ENCODE results near the gene SCUBE1.

Gene SCUBE1

DNA sequence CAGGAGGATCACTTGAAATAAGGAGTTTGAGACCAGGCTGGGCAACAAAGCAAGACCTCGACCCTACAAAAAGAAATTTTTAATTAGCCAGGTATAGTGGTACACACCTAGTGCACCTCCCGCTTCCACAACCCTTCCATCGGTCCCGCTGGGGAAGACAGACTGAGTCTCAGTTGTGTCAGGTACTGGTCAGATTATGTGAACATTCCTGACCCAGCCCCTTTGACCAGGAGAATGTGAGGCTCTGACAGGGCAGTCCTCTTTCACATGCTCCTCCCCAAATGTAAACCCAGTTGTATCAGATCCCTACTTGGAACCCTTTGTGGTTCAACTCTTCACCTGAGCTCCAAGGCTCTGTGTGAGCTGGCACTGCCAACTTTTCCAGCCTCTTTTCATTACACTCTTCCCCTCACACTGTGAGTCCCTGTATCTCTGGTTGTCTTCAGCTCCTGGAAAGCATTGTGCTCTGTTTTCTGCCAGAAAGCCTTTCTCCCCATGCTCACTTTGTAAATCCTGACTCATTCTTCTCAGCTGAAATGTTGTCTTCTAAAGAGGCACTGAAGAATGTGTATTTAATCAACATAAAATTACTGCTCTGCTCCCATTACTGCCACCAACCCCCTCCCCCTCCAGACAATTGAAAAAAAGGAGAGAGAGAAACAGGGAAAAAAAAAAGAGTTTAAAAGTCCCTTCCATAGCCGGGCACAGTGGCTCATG is 154.2 kb downstream of the SCUBE1 start:
- no peak for DNase-seq

DNA sequence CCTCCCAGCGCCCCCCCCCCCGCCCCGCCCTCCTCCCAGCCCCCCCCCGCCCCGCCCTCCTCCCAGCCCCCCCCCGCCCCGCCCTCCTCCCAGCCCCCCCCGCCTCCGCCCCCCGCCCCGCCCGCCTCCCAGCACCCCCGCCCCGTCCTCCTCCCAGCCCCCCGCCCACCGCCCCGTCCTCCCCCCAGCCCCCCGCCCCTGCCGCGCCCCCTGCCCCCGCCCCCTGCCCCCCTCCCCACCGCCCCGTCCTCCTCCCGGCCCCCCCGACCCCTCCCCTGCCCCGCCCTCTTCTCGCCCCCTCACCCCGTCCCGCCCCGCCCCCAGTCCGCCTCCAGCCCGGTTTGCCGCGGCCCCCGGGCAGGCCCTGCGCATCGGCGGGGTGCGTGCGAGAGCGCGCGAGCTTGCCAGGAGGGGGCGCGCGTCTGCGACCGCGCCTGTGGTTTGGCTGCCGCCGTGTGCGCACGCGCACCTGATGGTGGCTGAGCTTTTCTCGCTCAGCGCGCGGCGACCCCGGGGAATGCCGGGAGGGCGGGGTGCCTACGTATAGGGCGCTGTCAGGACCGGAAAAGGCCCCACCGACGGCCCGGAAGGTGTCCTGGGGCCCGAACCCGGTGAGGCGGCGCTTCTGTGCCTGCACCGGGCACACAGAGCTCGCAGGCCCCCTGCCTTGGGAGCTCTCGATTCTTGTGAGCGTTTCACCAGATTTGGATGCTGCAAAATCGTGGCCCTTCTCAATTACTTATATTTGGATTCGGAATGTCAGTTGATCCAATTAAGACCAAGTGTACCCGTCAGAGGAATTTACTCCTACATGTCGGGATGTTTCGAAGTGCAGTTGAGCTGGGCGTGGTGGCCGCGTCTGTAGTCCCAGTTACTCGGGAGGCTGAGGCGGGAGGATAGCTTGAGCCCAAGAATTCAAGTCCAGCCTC is 155.7 kb downstream of the SCUBE1 start:
- peak; percentile 80 for DNase-seq

DNA sequence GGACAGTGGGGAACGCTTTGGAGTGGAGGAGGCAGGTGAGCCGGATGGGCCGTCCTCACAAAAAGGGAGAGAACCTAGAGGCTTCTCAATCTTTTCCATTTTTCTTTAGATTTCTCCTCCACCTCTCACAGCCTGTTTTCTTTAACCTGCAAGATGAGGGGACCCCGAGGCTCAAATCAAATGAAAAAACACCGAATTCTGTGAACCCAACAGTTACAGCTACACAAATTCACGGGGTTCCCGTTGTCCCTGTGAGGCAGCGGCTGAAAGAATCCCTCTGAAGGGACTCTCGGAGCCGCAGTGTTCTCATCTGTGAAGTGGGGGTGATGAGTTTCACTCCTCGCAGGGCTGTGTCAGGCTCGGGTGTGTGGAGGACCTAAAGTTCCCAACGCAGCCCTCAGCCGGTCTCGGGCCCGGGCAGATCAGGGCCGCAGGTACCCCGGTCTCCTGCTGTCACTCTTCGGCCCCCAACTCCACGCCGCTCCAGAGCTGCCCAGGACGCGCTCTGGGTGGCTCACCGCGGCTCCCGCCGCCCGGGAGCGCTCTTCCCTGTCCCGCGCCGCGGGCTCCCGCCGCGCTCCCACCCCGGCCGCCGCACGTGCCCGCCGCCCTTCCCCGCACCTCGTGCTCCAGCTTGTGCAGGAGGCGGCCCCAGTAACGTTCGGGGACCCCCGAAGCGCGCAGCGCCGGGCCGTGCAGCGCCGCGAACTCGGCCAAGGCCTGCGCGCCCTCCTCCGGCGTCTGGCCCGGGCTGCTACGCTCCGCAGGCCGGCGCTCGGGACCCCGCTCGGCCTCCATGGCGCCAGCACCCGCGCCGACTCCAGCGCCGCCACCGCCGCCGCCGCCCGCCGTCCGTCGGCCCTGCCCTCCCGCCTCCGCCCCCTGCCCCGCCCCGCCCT is 156.7 kb downstream of the SCUBE1 start, which contains the start of gene TTLL12:
Gene TTLL12, minus strand, starts transcription at position 863 of the 899 bp plus-strand sequence. Its CDS starts 65 bp downstream, at position 798.
- DNase-seq, result no peak

DNA sequence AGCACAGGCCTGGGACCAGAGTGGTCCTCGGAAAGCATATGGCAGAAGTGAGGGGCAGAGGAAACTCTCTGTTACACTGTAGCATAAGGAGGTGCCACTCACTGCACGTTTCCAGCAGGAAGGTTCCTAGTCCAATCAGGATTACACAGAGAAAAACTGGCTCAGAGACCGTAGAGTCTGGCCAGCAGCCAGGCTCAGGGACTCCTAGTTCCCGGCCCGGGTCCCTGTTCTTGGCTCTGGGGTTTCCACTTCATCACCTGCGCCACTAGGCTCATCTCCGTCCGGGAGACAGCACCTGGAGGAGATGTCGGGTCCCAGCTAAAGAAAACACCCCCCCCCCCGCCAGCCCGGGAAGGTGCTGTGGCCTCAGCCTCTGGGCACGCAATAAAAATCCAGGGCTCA is 157.3 kb downstream of the SCUBE1 start:
- no peak for DNase-seq

GRCh38 chr22:43183496-43184277 is 159.5 kb downstream of the SCUBE1 start:
- no peak for DNase-seq

GRCh38 chr22:43182726-43183125 is 160.4 kb downstream of the SCUBE1 start:
- DNase-seq, result no peak

- no peak for DNase-seq
Observed at GRCh38 chr22:43182118-43182517, 161.1 kb downstream of the SCUBE1 start.

- DNase-seq, result no peak
Observed at GRCh38 chr22:43181321-43182076, 161.7 kb downstream of the SCUBE1 start.

- DNase-seq, result no peak
Observed at GRCh38 chr22:43180670-43181069, 162.5 kb downstream of the SCUBE1 start.

DNA sequence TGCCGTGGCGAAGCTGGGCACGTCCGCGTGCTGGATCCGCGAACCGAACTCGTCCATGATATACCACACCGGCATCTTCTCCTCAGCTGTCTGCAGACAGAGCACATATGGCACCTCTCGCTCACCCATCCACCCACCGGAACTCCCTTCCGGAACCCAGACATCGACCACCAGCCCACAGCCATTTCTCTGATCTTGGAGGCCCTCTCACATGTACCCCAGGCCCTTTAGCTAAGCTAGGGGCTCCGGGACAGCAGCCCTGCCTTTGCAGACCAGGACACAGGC is 163.3 kb downstream of the SCUBE1 start:
- no peak for DNase-seq

GRCh38 chr22:43179146-43179910 is 163.8 kb downstream of the SCUBE1 start:
- DNase-seq, result no peak

DNA sequence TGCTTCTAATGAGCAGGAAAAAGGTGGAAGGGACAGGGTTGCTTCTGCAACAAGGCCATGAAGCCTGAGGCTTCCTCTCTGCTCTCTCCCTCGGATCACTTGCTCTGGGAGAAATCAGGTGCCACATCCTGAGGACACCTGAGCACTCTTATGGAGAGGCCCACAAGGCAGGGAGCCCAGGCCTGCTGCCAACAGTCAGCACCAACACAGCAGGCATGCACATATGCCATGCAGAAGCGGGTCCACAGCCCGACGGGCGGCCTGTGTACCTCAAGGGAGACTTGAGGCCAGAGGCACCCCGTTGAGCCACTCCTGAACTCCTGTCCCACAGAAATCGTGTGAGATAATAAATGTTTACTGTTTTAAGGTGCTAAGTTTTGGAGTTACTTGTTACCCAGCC is 165.7 kb downstream of the SCUBE1 start:
- DNase-seq, result no peak

DNA sequence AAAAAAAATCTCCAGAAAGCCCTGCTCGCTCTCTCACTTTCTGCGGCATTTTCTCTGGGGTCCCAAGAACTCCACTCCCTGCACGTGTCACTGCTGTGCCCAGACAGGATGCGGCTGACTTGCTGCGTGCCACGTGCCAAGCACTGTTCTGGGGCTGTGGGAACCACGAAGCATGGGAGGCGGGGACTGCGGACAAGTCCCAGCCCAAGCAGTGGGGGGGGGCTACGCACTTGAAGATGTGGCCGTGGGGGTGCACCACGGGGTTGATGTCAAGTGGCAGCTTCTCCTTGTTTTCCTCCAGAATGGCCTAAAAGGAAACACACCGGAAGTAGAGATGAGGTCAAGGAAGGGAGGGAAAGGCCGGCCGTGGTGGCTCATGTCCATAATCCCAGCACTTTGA is 167.1 kb downstream of the SCUBE1 start:
- no peak for DNase-seq

- DNase-seq, result no peak
Observed at GRCh38 chr22:43174941-43175531, 168.1 kb downstream of the SCUBE1 start.

- no peak for DNase-seq
Observed at GRCh38 chr22:43173976-43174720, 169.0 kb downstream of the SCUBE1 start.

DNA sequence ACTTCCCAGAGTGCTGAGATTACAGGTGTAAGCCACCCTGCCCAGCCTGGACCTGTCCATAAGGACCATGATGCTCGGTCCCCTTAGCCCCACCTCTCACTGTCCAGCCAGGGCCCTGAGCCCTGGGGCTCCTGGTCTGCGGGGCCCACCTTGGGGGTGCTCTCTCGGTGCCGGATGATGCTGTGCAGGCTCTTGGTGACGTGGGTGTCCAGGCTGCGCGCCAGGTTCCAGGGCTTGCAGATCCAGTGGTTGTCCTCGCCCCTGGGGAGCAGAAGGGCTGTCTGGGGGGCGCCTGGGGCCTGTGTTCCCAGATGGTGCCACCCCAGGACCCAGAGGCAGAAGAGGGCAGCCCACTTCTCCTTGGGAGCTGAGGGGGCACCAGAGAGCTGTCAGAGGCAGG is 169.6 kb downstream of the SCUBE1 start:
- no peak for DNase-seq

DNA sequence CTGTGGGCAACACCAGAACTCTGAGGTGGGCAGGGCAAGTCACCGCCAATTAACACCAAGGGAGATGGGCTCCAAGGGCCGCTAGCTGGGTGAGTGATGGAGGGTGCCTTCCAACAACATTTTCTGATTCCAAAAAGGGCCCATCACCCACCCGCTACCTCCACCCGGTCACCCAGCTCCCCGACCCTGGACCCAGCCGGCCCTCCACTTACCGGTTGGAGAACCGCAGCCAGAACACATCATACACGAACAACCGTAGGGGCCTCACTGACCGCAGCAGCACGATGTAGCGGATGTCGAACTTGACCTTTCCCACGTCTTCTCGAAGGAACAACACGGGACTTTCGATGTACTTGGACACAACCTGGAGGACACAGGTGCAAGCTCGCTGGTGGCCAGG is 171.0 kb downstream of the SCUBE1 start:
- no peak for DNase-seq

- no peak for DNase-seq
Observed at GRCh38 chr22:43171607-43172006, 171.6 kb downstream of the SCUBE1 start.

DNA sequence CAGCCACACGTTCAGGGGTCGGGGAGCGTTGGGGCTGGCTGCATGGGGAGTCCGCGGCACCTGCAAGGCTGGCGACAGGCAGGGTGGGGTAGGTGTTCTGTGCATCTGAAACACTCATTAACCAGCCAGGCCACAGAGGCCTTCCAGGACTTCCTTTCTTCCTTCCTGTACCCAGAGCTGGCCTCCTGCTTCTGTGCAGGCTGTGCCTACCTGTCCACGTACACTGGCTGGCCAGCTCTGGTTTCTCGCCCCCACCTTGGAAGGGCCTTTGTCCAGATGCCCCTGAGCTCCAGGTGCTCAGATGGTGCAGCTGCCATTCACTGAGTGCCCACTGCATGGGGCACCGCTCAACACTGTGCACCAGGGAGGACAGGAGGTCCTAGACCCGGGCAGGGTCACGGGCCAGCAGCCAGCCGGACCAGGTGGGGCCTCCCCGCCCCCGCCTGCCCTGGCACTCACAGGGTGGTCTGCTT is 172.1 kb downstream of the SCUBE1 start:
- DNase-seq, result no peak

GRCh38 chr22:43170131-43170480 is 173.1 kb downstream of the SCUBE1 start:
- no peak for DNase-seq

Data from NCI-H774 (cell line).